Activated naive CD4-positive, alpha-beta T cell treated with anti-CD3 and anti-CD28 coated beads, Interleukin-2, amount 10 ng/mL, durations not matched to agents 7 days and 5 days (primary cell): ENCODE data around the gene ACSL6.

ENCODE experiments used
- CTCF ChIA-PET: fragments of 350-600 bp; sonication (Branson Sonifier 250); formaldehyde crosslinking; loops from one replicate; lab custom pipeline; 2021; ENCODE audit warnings: antibody characterized with exemption; lab: Charles Lee
- DNase-seq: peaks from one replicate; pipeline ENCODE4 v3.0.0-alpha.2; 2020
- H3K27ac Mint-ChIP-seq: one replicate; pipeline ENCODE4 v1.8.0; 2021; ENCODE audit warnings: mild to moderate bottlenecking, moderate library complexity, mixed read lengths
- H3K27me3 Mint-ChIP-seq: one replicate; pipeline ENCODE4 v1.8.0; 2021; ENCODE audit warnings: mild to moderate bottlenecking, mixed read lengths
- H3K36me3 Mint-ChIP-seq: one replicate; pipeline ENCODE4 v1.8.0; 2021; ENCODE audit warnings: mixed read lengths
- H3K4me1 Mint-ChIP-seq: one replicate; pipeline ENCODE4 v1.8.0; 2021; ENCODE audit warnings: mixed read lengths
- H3K4me3 Mint-ChIP-seq: one replicate; pipeline ENCODE4 v1.8.0; 2021; ENCODE audit warnings: mild to moderate bottlenecking, moderate library complexity, mixed read lengths
- H3K9me3 Mint-ChIP-seq: one replicate; pipeline ENCODE4 v1.8.0; 2021; ENCODE audit warnings: mixed read lengths

Gene ACSL6

GRCh38 chr5:131998431-131999040 is 12.9 kb downstream of the ACSL6 start:
- Mint-ChIP-seq H3K36me3 (no peaks in the 10 kb centered on the region), H3K9me3 (no peaks in the 10 kb centered on the region), H3K4me1 (peaks cover 66% of the 10 kb centered on the region), H3K27me3 (peaks cover 30% of the 10 kb centered on the region), H3K4me3 (no peak overlapping the region), H3K27ac (no peak overlapping the region)
- CTCF ChIA-PET, result interaction anchor here (1.1 to 3.8 kb wide), 4 partner anchors 9 to 409 kb away, joined by 3 to 18 read pairs (median 5); no protein-coding TSS in a partner anchor
- DNase-seq, result no peak

- DNase-seq, result no peak
- H3K27ac Mint-ChIP-seq, result no peak overlapping the region
- CTCF ChIA-PET, result interaction anchor here (1.3 to 3.8 kb wide), 3 partner anchors 10 to 408 kb away, joined by 3 to 18 read pairs (median 8); no protein-coding TSS in a partner anchor
- no peak overlapping the region for H3K4me3 Mint-ChIP-seq
- no peaks in the 10 kb centered on the region for H3K36me3 Mint-ChIP-seq
- H3K27me3 Mint-ChIP-seq, result peaks cover 22% of the 10 kb centered on the region
- peaks cover 64% of the 10 kb centered on the region for H3K4me1 Mint-ChIP-seq
- no peaks in the 10 kb centered on the region for H3K9me3 Mint-ChIP-seq
Measured at GRCh38 chr5:131997727-131998117, 13.7 kb downstream of the ACSL6 start.

GRCh38 chr5:131997026-131997726 is 14.3 kb downstream of the ACSL6 start:
- no peaks in the 10 kb centered on the region for H3K36me3 Mint-ChIP-seq
- H3K9me3 Mint-ChIP-seq, result no peaks in the 10 kb centered on the region
- peaks cover 59% of the 10 kb centered on the region for H3K4me1 Mint-ChIP-seq
- no peak overlapping the region for H3K4me3 Mint-ChIP-seq
- H3K27me3 Mint-ChIP-seq, result peaks cover 22% of the 10 kb centered on the region
- CTCF ChIA-PET, result interaction anchor here (1.1 to 3.8 kb wide), 4 partner anchors 10 to 408 kb away, joined by 3 to 18 read pairs (median 8); no protein-coding TSS in a partner anchor
- no peak overlapping the region for H3K27ac Mint-ChIP-seq
- no peak for DNase-seq

- peaks cover 51% of the 10 kb centered on the region for H3K4me1 Mint-ChIP-seq
- DNase-seq, result no peak
- no peaks in the 10 kb centered on the region for H3K9me3 Mint-ChIP-seq
- H3K4me3 Mint-ChIP-seq, result no peak overlapping the region
- peaks cover 26% of the 10 kb centered on the region for H3K27me3 Mint-ChIP-seq
- CTCF ChIA-PET, result interaction anchor here (0.6 to 3.8 kb wide), 5 partner anchors 11 to 407 kb away, joined by 3 to 18 read pairs (median 8); no protein-coding TSS in a partner anchor
- no peak overlapping the region for H3K27ac Mint-ChIP-seq
- H3K36me3 Mint-ChIP-seq, result no peaks in the 10 kb centered on the region
Measured at GRCh38 chr5:131996210-131997025, 15.0 kb downstream of the ACSL6 start.

GRCh38 chr5:131994533-131995226 is 16.8 kb downstream of the ACSL6 start:
- no peak overlapping the region for H3K27ac Mint-ChIP-seq
- no peak overlapping the region for H3K4me3 Mint-ChIP-seq
- no peaks in the 10 kb centered on the region for H3K9me3 Mint-ChIP-seq
- H3K27me3 Mint-ChIP-seq, result peaks cover 29% of the 10 kb centered on the region
- CTCF ChIA-PET, result no interaction called here
- no peaks in the 10 kb centered on the region for H3K36me3 Mint-ChIP-seq
- DNase-seq, result no peak
- peaks cover 34% of the 10 kb centered on the region for H3K4me1 Mint-ChIP-seq

GRCh38 chr5:131994090-131994489 is 17.4 kb downstream of the ACSL6 start:
- H3K4me1 Mint-ChIP-seq, result peaks cover 28% of the 10 kb centered on the region
- H3K27ac Mint-ChIP-seq, result no peak overlapping the region
- CTCF ChIA-PET, result no interaction called here

GRCh38 chr5:131993676-131994075 is 17.8 kb downstream of the ACSL6 start:
- peak; percentile 17 for DNase-seq
- Mint-ChIP-seq H3K36me3 (no peaks in the 10 kb centered on the region), H3K4me1 (peaks cover 24% of the 10 kb centered on the region), H3K9me3 (no peaks in the 10 kb centered on the region), H3K27me3 (peaks cover 29% of the 10 kb centered on the region), H3K4me3 (no peak overlapping the region), H3K27ac (no peak overlapping the region)
- CTCF ChIA-PET, result no interaction called here

More at GRCh38 chr5:131994090-131994489, 17.4 kb downstream of the ACSL6 start:
- H3K9me3 Mint-ChIP-seq, result no peaks in the 10 kb centered on the region
- H3K4me3 Mint-ChIP-seq, result no peak overlapping the region
- DNase-seq, result peak; percentile 9
- no peaks in the 10 kb centered on the region for H3K36me3 Mint-ChIP-seq
- peaks cover 29% of the 10 kb centered on the region for H3K27me3 Mint-ChIP-seq

GRCh38 chr5:131992370-131992769 is 19.1 kb downstream of the ACSL6 start:
- CTCF ChIA-PET, result interaction anchor here (0.9 kb wide), 2 partner anchors 11 to 15 kb away, joined by 3 to 4 read pairs; no protein-coding TSS in a partner anchor
- Mint-ChIP-seq H3K27ac (no peak overlapping the region), H3K9me3 (no peaks in the 10 kb centered on the region), H3K4me1 (peaks cover 12% of the 10 kb centered on the region), H3K27me3 (peaks cover 29% of the 10 kb centered on the region), H3K36me3 (no peaks in the 10 kb centered on the region), H3K4me3 (no peak overlapping the region)
- peak; percentile 17 for DNase-seq

- CTCF ChIA-PET, result interaction anchor here (0.9 kb wide), 1 partner anchor 16 kb away, joined by 4 read pairs; no protein-coding TSS in a partner anchor
- H3K27ac Mint-ChIP-seq, result no peak overlapping the region
- peaks cover 5% of the 10 kb centered on the region for H3K4me1 Mint-ChIP-seq
Measured at GRCh38 chr5:131991593-131992324, 19.7 kb downstream of the ACSL6 start.

GRCh38 chr5:131990716-131991115 is 20.7 kb downstream of the ACSL6 start:
- Mint-ChIP-seq H3K4me1 (no peaks in the 10 kb centered on the region), H3K4me3 (no peak overlapping the region), H3K27me3 (peaks cover 29% of the 10 kb centered on the region), H3K36me3 (no peaks in the 10 kb centered on the region), H3K9me3 (no peaks in the 10 kb centered on the region), H3K27ac (no peak overlapping the region)
- CTCF ChIA-PET, result no interaction called here
- no peak for DNase-seq

More at GRCh38 chr5:131991593-131992324, 19.7 kb downstream of the ACSL6 start:
- Mint-ChIP-seq H3K27me3 (peaks cover 29% of the 10 kb centered on the region), H3K36me3 (no peaks in the 10 kb centered on the region), H3K9me3 (no peaks in the 10 kb centered on the region), H3K4me3 (no peak overlapping the region)
- DNase-seq, result no peak

- H3K4me3 Mint-ChIP-seq, result no peak overlapping the region
- no peaks in the 10 kb centered on the region for H3K9me3 Mint-ChIP-seq
- DNase-seq, result no peak
- H3K4me1 Mint-ChIP-seq, result no peaks in the 10 kb centered on the region
- H3K36me3 Mint-ChIP-seq, result no peaks in the 10 kb centered on the region
- CTCF ChIA-PET, result no interaction called here
- H3K27ac Mint-ChIP-seq, result no peak overlapping the region
- peaks cover 20% of the 10 kb centered on the region for H3K27me3 Mint-ChIP-seq
Measured at GRCh38 chr5:131988601-131989000, 22.9 kb downstream of the ACSL6 start.

- H3K27me3 Mint-ChIP-seq, result peaks cover 22% of the 10 kb centered on the region
- no peak for DNase-seq
- CTCF ChIA-PET, result no interaction called here
- no peaks in the 10 kb centered on the region for H3K36me3 Mint-ChIP-seq
- H3K4me3 Mint-ChIP-seq, result no peak overlapping the region
- H3K4me1 Mint-ChIP-seq, result peaks cover 8% of the 10 kb centered on the region
- no peaks in the 10 kb centered on the region for H3K9me3 Mint-ChIP-seq
- no peak overlapping the region for H3K27ac Mint-ChIP-seq
Measured at GRCh38 chr5:131987251-131987650, 24.2 kb downstream of the ACSL6 start.
